DMS 273 treated with DMSO at 0.1 percent for 48 hours (cell line): ENCODE results near the gene UGDH.
"Not testable (repeated sequence)": the region's sequence is repeated elsewhere in the genome, so short reads cannot be mapped to it uniquely, and the experiment has no call there.

Source experiments
- DNase-seq: peaks from one replicate; lab custom pipeline; 2025; lab: John Stamatoyannopoulos, UW

UGDH gene

DNA sequence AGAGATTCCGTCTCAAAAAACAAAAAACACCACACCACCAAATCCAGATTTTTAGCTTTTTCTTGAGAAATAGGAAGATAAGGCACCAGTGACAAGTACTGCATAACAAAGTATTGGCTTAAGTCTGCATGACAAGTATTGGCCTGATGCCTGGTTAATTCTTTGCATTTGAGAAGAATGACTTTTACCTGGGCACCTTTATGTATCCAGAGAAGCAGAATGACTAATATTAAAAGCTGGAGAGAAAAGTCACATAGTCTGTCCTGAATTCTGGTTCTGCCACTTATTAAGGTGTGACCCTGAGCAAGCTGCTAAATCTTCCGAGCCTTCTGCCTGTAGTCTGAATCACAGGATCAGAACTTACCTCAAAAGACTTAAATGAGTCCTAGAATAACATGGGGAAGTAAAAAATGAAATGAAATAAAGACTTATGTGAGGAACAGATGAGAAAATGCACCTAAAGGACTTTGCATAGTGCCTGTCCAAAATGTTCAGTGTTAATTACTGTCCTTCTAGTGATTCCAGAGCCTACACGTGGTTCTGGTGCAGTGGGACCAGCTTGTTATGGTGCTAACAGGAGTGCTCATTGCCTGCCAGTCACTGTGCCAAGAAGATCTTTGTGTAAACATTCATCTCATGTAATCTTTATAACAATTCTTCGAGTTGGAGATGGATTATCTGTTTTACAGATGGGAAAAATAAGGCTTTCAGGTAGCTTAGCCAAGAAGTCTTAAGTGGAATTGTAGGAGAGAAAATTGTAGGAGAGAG, 31.6 kb downstream of the UGDH start:
- no peak for DNase-seq

- DNase-seq: no peak
Measured at GRCh38 chr4:39494354-39494753, 32.9 kb downstream of the UGDH start.

GRCh38 chr4:39490322-39490721, 36.9 kb downstream of the UGDH start:
- DNase-seq: no peak

DNA sequence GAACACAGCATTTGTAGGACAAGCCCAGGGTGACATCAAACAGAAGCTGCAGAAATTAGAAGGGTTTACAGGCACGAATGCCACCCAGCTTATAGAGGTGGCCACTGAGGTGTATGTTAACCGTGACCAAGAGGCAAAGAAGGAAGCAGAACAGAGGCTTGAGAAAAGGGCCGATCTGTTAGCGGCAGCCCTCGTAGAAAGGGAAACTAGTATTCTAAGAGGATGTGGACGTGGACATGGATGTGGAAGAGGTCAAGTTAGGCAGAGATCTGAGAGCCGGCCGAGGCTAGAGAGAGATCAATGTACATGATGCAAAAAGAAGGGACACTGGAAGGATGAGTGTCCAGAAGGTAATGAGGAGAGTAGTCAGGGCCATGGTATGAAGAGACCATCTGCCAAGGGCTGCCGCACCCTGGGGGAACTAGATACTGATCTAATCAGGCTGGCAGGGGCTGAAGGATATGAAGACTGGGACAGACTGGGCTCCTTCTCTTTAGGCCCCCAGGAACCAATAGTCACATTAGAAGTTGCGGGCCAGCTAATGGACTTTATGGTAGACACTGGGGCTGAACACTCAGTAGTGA, 40.9 kb downstream of the UGDH start:
- DNase-seq: no peak

GRCh38 chr4:39484582-39485272, 42.5 kb downstream of the UGDH start:
- DNase-seq: no peak

DNA sequence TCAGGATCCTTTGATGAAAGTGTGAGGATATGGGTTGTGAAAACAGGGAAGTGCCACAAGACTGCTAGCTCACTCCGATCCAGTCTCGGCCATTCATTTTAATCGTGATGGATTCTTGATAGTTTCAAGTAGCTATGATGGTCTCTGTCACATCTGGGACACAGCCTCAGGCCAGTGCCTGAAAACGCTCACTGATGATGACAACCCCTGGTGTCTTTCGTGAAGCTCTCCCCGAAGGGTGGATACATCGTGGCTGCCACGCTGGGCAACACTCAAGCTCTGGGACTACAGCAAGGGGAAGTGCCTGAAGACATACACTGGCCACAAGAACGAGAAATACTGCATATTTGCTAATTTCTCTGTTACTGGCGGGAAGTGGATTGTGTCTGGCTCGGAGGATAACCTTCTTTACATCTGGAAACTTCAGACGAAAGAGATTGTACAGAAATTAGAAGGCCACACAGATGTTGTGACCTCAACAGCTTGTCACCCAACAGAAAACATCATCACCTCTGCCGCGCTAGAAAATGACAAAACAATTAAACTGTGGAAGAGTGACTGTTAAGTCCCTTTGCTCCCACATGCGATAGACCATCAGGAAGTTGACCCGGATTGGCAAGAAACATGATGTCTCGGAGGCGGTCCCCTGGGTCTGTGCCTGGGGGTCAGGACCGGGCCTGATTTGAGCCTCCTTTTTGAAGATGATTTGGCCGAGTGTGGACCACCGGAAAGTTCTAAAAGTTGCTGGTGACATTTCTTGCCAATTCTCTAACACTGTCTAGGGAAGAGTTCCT, 46.1 kb downstream of the UGDH start:
- no peak for DNase-seq

GRCh38 chr4:39480251-39480650, 47.0 kb downstream of the UGDH start:
- no peak for DNase-seq

GRCh38 chr4:39476187-39476895, 50.9 kb downstream of the UGDH start:
- no peak for DNase-seq

DNA sequence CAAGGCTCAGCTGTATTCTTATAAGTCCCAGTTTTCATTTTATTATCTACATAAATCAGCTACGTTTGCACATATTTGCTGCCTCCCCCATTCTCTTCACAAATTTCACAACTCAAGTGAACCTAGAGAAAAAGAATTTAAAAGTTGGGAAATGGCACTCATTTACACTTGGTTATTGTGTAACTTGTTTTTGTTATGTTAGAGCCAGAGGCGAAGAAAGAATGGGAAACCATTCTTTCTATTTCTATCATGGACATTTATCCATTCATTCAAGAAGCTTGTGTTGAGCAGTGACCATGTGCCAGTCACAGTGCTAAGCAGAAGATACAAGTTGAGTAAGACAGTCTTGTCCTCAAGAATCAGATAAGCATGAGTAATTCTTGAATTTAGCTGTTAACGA, 54.8 kb downstream of the UGDH start:
- DNase-seq: no peak

DNA sequence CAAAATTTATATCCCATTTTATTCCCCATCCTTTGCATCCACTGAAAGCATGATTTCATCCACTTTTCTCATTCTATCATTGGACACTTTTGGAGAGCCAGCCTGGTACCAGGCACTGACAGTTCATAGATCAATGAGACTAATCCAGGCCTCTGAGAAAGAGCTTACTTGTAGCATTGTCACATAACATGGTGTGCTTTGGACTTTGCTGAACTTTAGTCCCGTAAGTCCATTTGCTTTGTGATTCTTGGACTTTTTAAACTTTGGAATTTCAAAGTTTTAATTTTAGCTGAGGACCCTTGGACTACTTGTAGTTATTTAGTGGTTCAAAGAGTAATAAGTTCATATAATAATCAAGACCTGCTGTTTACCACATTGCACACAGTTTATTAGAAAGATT, 56.8 kb downstream of the UGDH start:
- no peak for DNase-seq

DNA sequence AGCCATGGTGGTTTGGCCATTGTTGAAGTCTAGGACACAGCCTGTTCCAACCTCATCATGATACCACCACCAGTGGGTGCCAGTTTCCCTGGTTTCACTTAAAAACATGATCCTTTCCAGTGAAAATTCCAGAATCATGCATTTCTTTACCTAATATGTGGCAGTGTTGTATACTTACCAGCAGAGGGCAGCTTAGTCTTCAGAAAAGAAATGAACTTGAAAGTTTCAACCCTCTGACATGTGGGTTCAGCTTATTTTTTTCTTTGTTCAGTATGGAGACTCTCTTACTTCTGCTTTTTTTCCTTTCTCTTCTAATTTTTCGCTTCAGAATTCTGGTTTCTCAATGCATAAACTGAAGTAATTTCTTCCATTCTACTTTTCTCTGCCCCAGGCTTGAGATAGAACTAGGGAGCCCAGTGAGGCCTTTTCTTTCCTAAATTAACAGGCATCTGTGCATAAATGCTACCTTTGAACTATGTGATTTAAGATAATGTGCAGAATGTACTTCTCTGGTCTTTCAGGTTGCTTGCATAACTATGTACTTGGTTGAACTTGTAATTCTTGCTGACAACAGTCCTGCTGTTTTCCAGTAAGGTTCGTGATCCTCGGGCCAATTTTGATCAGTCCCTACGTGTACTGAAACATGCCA, 57.7 kb downstream of the UGDH start:
- DNase-seq: no peak

DNA sequence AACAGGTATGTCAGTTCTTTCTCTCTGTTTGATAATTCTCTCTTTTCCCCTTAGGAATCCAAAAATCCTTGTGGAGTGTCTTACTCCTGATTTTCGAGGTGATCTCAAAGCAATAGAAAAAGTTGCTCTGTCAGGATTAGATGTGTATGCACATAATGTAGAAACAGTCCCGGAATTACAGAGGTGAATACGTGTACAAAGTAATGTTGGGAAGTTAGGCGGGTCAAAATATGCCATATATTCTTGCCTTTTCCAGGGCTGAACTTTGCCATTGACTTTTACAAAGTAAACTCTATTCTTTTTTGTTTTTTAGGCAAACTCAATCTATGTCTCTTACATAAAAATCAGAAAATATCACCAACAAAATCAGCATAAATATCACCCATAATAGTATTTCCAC, 59.8 kb downstream of the UGDH start:
- DNase-seq: no peak

DNA sequence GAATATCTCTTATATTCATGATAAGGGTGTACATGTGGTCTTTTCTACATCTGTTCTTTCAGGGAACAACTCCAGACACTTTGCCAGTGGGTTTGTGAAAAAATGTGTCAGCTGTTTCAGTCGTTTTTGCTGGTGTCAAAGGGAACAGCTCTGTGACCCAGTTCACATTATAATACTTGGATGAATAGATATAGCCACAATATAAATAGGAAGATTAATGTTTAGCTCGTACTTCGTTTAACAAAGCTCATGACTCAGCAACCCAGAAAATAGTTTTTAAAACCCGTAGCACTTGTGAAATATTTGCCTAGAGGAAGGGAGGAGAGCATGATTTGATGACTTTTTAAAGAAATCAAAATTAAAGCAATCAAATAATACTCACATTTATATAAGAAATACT, 60.5 kb downstream of the UGDH start:
- DNase-seq: no peak

- DNase-seq: no peak
Measured at GRCh38 chr4:39464886-39465501, 62.2 kb downstream of the UGDH start.

- peak; percentile 85 for DNase-seq
Measured at GRCh38 chr4:39458505-39459300, 68.5 kb downstream of the UGDH start, which contains the start of the genes LIAS and RPL9. TSS of gene LIAS (plus strand) at chr4:39459056. CDS start at chr4:39459118, 62 bp downstream. TSS of gene RPL9 (minus strand) at chr4:39458922. CDS start at chr4:39458439, 483 bp downstream.

GRCh38 chr4:39458161-39458504, 69.1 kb downstream of the UGDH start:
- not testable (repeated sequence) for DNase-seq

DNA sequence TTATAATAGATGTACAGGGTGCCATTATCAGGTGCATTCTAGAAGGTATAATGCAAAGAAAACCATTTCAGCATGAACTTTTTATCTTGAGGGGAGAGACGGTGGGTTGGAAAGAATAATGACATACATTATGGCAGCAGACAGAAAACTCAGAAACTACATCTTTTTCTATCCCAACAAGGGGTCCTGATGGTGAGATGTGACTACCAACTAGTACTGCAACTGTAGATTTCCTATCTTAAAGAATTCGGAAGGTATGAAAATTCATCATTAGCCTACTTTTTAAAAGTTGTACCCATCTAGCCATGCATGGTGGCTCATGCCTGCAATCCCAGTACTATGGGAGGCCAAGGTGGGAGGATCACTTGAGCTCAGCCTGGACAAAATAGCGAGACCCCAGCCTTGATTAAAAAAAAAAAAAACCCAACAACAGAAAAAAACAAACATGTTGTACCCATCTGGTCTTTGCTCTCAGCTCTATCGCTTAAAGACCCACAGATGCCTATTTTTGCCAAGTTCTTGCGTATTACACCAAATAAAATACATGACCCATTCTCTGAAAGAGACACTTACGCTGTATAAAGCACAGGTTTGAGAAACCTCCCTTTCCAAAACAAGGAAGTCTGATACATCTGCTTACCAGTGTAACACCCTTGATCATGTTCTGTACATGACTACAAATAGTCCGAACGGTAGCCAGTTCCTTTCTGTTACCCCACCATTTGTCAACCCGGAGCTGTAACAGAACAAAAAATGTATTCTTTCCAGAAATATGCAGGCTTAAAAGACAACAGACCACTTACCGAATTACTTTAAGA, 70.1 kb downstream of the UGDH start:
- no peak for DNase-seq

DNA sequence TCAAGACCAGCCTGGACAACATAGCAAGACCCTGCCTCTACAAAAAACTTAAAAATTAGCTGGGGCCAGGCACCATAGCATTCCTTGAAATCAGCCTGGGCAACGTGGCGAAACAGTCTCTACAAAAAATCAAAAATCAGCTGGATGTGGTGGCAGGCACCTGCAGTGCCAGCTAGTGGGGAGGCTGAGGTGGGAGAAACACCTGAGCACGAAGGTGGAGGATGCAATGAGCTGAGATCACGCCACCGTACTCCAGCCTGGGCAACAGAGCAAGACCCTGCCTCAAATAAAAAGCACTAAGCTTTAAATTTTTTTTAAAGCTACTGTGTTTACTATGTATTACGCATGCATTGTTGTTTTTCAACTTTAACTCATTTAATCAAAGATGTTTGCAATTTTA, 71.8 kb downstream of the UGDH start:
- DNase-seq: no peak

DNA sequence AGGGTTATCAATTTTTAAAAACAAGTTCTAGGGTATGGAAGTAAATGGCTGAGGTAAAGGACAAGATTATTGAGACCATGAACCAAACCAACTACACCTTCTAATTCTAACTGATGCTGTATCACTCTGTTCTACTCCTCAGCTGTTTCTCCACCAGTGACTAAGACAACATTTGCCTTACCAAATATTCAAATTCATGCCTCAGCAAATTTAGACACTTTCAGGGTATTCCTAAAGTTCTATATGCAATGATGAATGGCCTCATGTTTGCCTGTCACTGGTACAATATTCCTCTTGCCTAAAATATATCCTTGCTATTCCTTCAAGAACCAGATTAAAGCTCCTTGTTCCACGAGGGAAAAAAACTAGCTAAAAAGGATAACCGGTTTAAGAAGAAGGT, 73.5 kb downstream of the UGDH start:
- DNase-seq: no peak
